Endodermal cell (in vitro differentiated cells): ENCODE results near the gene EIF3A. TPM values are rescaled to one million over a fixed set of nuclear protein-coding genes. Genes with fewer than 3 reads are reported as not detected.
"Not testable (repeated sequence)": the region's sequence is repeated elsewhere in the genome, so short reads cannot be mapped to it uniquely, and the experiment has no call there.

Experiments
- DNase-seq: peaks from one replicate; pipeline ENCODE4 v3.0.0-alpha.2; 2017
- H3K27ac ChIP-seq: 2 replicates; pipeline ENCODE4 v1.5.1; 2013; ENCODE audit warnings: mild to moderate bottlenecking, low read depth, low read length, moderate library complexity
- H3K27me3 ChIP-seq: 2 replicates; pipeline ENCODE4 v1.6.1; 2013; ENCODE audit warnings: mild to moderate bottlenecking, low read length, moderate library complexity; ENCODE audit not compliant: insufficient read depth, control insufficient read depth, poor library complexity, severe bottlenecking
- H3K36me3 ChIP-seq: 2 replicates; pipeline ENCODE4 v1.7.0; 2013; ENCODE audit warnings: mild to moderate bottlenecking, low read length, moderate library complexity; ENCODE audit not compliant: control insufficient read depth, insufficient read depth
- H3K4me1 ChIP-seq: one replicate; pipeline ENCODE4 v1.7.0; 2013; ENCODE audit warnings: low read length; ENCODE audit not compliant: control insufficient read depth, insufficient read depth
- H3K4me3 ChIP-seq: 2 replicates; pipeline ENCODE4 v1.5.1; 2013; ENCODE audit warnings: mild to moderate bottlenecking, low read length, moderate library complexity
- H3K9ac ChIP-seq: 2 replicates; pipeline ENCODE4 v1.6.1; 2013; ENCODE audit warnings: mild to moderate bottlenecking, low read length, moderate library complexity; ENCODE audit not compliant: poor library complexity, severe bottlenecking; ENCODE audit errors: extremely low read depth
- H3K9me3 ChIP-seq: 2 replicates; pipeline ENCODE4 v1.6.1; 2013; ENCODE audit warnings: mild to moderate bottlenecking, low read length, moderate library complexity; ENCODE audit not compliant: control insufficient read depth
- H3K27ac Mint-ChIP-seq: 2 replicates; pipeline ENCODE4 v1.8.0; 2020; ENCODE audit warnings: mixed read lengths
- H3K27me3 Mint-ChIP-seq: 2 replicates; pipeline ENCODE4 v1.8.0; 2021; ENCODE audit warnings: mild to moderate bottlenecking, mixed read lengths; ENCODE audit not compliant: insufficient read depth
- H3K36me3 Mint-ChIP-seq: 2 replicates; pipeline ENCODE4 v1.8.0; 2020; ENCODE audit warnings: low read depth, mixed read lengths
- H3K4me1 Mint-ChIP-seq: 2 replicates; pipeline ENCODE4 v1.8.0; 2020; ENCODE audit warnings: mixed read lengths
- H3K4me3 Mint-ChIP-seq: 2 replicates; pipeline ENCODE4 v1.8.0; 2020; ENCODE audit warnings: mild to moderate bottlenecking, moderate library complexity, mixed read lengths
- H3K9me3 Mint-ChIP-seq: 2 replicates; pipeline ENCODE4 v1.8.0; 2020; ENCODE audit warnings: mild to moderate bottlenecking, mixed read lengths
- WGBS, 2 experiments: methylation state at CpG; one replicate each; pipeline versions ENCODE4 v1.1.5 to v1.1.7; 2013; ENCODE audit warnings: missing lambda C conversion rate in 2 of 2, mixed read lengths in 1 of 2; ENCODE audit not compliant: insufficient coverage in 1 of 2, insufficient read length in 1 of 2; 5-methylcytosine and 5-hydroxymethylcytosine counted together
- total RNA-seq, 2 donors: library from RNA; stranded (reverse); fragmentation: NEBNext Ultra II Directional in 1 of 2; extraction: Animal tissue kit (Norgen Biotek cat#: 25700) in 1 of 2; gene quantifications; 2 replicates in 1 of 2; 3 replicates in 1 of 2; pipeline ENCODE4 v1.2.1, GENCODE V29; 2021
- TF ChIP-seq, protein P1 (sequence below): fragments of 200-600 bp; sonication (generic); conservative IDR thresholded peaks from 2 replicates; pipeline ENCODE4 v1.5.0; 2021; ENCODE audit warnings: antibody characterized with exemption, mild to moderate bottlenecking

EIF3A gene
- total RNA-seq, 2 donors from 2014 or later, result 134 to 144 TPM

DNA sequence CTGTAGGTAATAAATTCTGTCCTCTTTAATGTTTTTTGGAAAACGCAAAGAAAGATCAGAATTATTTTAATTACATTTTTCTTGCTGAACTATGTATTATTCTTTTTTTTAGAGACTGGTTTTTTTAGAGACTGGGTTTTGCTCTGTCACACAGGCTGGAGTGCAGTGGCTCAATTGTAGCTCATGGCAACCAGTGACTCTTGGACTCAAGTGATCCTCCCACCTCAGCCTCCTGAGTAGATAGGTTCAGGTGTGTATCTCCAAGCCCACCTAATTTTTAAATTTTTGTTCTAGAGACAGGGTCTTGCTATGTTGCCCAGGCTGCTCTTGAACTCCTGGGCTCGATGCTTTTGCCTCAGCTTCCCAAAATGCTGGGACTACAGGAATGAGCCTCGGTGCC, 18.0 kb upstream of the EIF3A start:
- Histone ChIP-seq H3K9me3 (no peaks in the 10 kb centered on the region), H3K9ac (no peak overlapping the region), H3K4me1 (no peaks in the 10 kb centered on the region), H3K27me3 (no peaks in the 10 kb centered on the region), H3K27ac (no peak overlapping the region), H3K4me3 (no peak overlapping the region), H3K36me3 (no peaks in the 10 kb centered on the region)
- DNase-seq, result no peak
- H3K9me3 Mint-ChIP-seq, result no peaks in the 10 kb centered on the region
- H3K36me3 Mint-ChIP-seq, result no peaks in the 10 kb centered on the region
- no peak overlapping the region for H3K27ac Mint-ChIP-seq
- no peak overlapping the region for H3K4me3 Mint-ChIP-seq
- peaks cover 5% of the 10 kb centered on the region for H3K27me3 Mint-ChIP-seq
- WGBS, 2 experiments, result 94% methylated on average over 2 to 3 of the region's 3 CpGs
- TF ChIP-seq, protein P1, sequence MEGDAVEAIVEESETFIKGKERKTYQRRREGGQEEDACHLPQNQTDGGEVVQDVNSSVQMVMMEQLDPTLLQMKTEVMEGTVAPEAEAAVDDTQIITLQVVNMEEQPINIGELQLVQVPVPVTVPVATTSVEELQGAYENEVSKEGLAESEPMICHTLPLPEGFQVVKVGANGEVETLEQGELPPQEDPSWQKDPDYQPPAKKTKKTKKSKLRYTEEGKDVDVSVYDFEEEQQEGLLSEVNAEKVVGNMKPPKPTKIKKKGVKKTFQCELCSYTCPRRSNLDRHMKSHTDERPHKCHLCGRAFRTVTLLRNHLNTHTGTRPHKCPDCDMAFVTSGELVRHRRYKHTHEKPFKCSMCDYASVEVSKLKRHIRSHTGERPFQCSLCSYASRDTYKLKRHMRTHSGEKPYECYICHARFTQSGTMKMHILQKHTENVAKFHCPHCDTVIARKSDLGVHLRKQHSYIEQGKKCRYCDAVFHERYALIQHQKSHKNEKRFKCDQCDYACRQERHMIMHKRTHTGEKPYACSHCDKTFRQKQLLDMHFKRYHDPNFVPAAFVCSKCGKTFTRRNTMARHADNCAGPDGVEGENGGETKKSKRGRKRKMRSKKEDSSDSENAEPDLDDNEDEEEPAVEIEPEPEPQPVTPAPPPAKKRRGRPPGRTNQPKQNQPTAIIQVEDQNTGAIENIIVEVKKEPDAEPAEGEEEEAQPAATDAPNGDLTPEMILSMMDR, result no peak
- H3K4me1 Mint-ChIP-seq, result peaks cover 4% of the 10 kb centered on the region

DNA sequence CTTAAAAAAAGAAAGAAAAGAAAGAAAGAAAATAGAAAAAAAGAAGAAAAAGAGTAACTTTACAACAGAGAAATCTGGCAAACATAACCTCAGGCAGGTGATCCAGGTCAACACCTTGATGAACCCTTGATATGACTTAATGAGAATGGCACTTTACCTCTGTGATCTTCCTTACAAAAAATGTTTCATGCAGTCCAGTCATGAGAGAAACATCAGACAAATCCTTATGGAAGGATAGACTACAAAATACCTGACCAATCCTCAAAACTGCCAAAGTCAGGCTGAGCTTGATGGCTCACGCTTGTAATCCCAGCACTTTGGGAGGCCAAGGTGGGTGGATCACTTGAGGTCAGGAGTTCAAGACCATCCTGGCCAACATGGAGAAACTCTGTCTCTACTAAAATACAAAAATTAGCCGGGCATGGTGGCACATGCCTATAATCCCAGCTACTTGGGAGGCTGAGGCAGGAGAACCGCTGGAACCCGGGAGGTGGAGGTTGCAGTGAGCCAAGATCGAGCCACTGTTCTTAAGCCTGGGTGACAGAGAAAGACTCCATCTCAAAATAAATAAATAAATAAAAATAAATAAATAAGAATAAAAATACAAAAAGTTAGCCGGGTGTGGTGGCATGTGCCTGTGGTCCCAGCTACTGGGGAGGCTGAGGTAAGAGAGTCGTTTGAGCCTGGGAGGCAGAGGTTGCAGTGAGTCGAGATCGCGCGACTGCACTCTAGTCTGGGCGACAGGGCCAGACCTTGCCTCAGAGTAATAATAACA, 16.2 kb upstream of the EIF3A start:
- not testable (repeated sequence) for H3K9me3 Mint-ChIP-seq, H3K9ac ChIP-seq, H3K27ac ChIP-seq, H3K4me1 ChIP-seq, H3K9me3 ChIP-seq, H3K4me3 ChIP-seq, H3K27me3 Mint-ChIP-seq, H3K4me3 Mint-ChIP-seq, H3K36me3 Mint-ChIP-seq, H3K36me3 ChIP-seq, H3K27me3 ChIP-seq, H3K27ac Mint-ChIP-seq, DNase-seq
- WGBS, 2 experiments, result 95% methylated on average over 6 to 8 of the region's 12 CpGs
- H3K4me1 Mint-ChIP-seq, result peaks cover 11% of the 10 kb centered on the region

DNA sequence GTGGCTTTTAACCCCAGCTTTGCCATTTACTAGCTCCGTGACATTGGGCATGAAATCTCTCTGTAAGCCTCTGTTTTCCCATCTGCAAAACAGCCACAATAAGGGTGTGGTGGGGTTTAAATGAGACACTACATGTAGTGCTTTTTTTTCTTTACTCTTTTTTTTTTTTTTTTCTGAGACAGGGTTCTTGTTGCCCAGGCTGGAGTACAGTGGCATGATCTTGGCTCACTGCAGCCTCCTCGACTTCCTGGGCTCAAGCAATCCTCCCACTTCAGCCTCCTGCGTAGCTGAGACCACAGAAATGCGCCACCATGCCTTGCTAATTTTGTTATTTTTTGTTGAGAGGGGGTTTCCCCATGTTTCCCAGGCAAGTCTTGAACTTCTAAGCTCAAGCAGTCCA, 15.0 kb upstream of the EIF3A start:
- Mint-ChIP-seq H3K9me3 (no peaks in the 10 kb centered on the region), H3K4me3 (no peak overlapping the region), H3K36me3 (no peaks in the 10 kb centered on the region), H3K27ac (no peak overlapping the region), H3K4me1 (peaks cover 11% of the 10 kb centered on the region), H3K27me3 (peaks cover 3% of the 10 kb centered on the region)
- Histone ChIP-seq H3K27me3 (no peaks in the 10 kb centered on the region), H3K9ac (no peak overlapping the region), H3K4me1 (no peaks in the 10 kb centered on the region), H3K27ac (no peak overlapping the region), H3K36me3 (no peaks in the 10 kb centered on the region), H3K4me3 (no peak overlapping the region), H3K9me3 (no peaks in the 10 kb centered on the region)
- no peak for DNase-seq
- 98 to 100% methylated on average over 2 to 4 of the region's 4 CpGs for WGBS, 2 experiments
- TF ChIP-seq, protein P1, result no peak
